Uterus (tissue), 4 donors: ENCODE data around the gene B4GALNT3. TPM values are rescaled to one million over a fixed set of nuclear protein-coding genes. Genes with fewer than 3 reads are reported as not detected.

Experiments used
- DNase-seq, 2 donors: peaks; one replicate each; pipeline ENCODE4 v3.0.0-alpha.2; 2019 to 2020
- H3K27ac ChIP-seq, 2 donors: fragments of 200-600 bp; sonication (generic); 1 replicate in 1 of 2; 2 replicates in 1 of 2; pipeline ENCODE4 v1.5.1; 2016 to 2018
- H3K27me3 ChIP-seq, 2 donors: fragments of 200-600 bp; sonication (generic); one replicate each; pipeline ENCODE4 v1.5.1; 2018 to 2019; ENCODE audit warnings: control low read depth in 1 of 2
- H3K36me3 ChIP-seq, 2 donors: fragments of 200-600 bp; sonication (generic); one replicate each; pipeline ENCODE4 v1.5.1; 2019; ENCODE audit warnings: control low read depth in 1 of 2
- H3K4me1 ChIP-seq, 2 donors: fragments of 200-600 bp; sonication (generic); one replicate each; pipeline ENCODE4 v1.5.1; 2018 to 2019; ENCODE audit warnings: control low read depth in 1 of 2
- H3K4me3 ChIP-seq, 2 donors: fragments of 200-600 bp; sonication (generic); 1 replicate in 1 of 2; 2 replicates in 1 of 2; pipeline ENCODE4 v1.5.1; 2018 to 2019; ENCODE audit warnings: mild to moderate bottlenecking in 1 of 2
- H3K9me3 ChIP-seq, 2 donors: fragments of 200-600 bp; sonication (generic); one replicate each; pipeline ENCODE4 v1.5.1; 2019; ENCODE audit warnings: control low read depth in 1 of 2
- POLR2A ChIP-seq, 2 donors: fragments of 450-650 bp; IDR thresholded peaks; one replicate each; pipeline ENCODE4 v1.6.1; 2016; ENCODE audit warnings: antibody characterized with exemption in 2 of 2, mild to moderate bottlenecking in 1 of 2, moderate library complexity in 1 of 2
- intact Hi-C: fragments of 100-400 bp; cut with DNase I; formaldehyde crosslinking; loops from one replicate; pipeline ENCODE4 v1.15.1; 2023; ENCODE audit warnings: low total_unique reads
- total RNA-seq, 4 donors: library from RNA; depleted of rRNA in 3 of 4; stranded (reverse); fragments of >200 nt in 3 of 4; gene quantifications; one replicate each; pipeline versions ENCODE4 v1.1.0 to v1.2.4, GENCODE V29; 2014 to 2023
- TF ChIP-seq, protein P1 (sequence below), 4 experiments: fragments of 200-600 bp in 2 of 4; fragments of 450-650 bp in 2 of 4; sonication (generic) in 2 of 4; IDR thresholded peaks; one replicate each; pipeline ENCODE4 v1.5.1; 2016 to 2019; ENCODE audit warnings: antibody characterized with exemption in 4 of 4, mild to moderate bottlenecking in 2 of 4, moderate library complexity in 1 of 4
- donor health status: DM: yes; HTN: yes; CAD: no.

B4GALNT3 gene
- total RNA-seq, 4 donors from 2014 or later: 2.2 to 29.2 (median 3.1) TPM

DNA sequence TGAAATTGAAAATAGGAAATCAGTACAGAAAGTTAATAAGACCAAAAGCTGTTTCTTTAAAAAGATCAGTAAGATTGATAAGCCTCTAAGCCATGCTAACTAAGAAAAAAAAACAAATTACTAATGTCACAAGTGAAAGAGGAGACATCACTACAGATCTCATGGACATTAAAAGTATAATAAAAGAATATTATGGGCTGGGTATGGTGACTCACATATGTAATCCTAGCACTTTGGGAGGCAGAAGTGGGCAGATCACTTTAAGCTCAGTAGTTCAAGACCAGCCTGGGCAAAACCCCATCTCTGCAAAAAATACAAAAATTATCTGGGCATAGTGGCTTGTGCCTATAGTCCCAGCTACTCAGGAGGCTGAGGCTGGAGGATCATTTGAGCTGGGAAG is 30.5 kb downstream of the B4GALNT3 start:
- H3K4me1 ChIP-seq: no peaks in the 10 kb centered on the region
- no peaks in the 10 kb centered on the region for H3K36me3 ChIP-seq
- H3K9me3 ChIP-seq: peaks cover 0 to 10% of the 10 kb centered on the region in 2 donors
- no peak overlapping the region for H3K27ac ChIP-seq
- no peak overlapping the region for H3K4me3 ChIP-seq
- no peaks in the 10 kb centered on the region for H3K27me3 ChIP-seq
- intact Hi-C loops: no loop called here
- TF ChIP-seq, protein P1, sequence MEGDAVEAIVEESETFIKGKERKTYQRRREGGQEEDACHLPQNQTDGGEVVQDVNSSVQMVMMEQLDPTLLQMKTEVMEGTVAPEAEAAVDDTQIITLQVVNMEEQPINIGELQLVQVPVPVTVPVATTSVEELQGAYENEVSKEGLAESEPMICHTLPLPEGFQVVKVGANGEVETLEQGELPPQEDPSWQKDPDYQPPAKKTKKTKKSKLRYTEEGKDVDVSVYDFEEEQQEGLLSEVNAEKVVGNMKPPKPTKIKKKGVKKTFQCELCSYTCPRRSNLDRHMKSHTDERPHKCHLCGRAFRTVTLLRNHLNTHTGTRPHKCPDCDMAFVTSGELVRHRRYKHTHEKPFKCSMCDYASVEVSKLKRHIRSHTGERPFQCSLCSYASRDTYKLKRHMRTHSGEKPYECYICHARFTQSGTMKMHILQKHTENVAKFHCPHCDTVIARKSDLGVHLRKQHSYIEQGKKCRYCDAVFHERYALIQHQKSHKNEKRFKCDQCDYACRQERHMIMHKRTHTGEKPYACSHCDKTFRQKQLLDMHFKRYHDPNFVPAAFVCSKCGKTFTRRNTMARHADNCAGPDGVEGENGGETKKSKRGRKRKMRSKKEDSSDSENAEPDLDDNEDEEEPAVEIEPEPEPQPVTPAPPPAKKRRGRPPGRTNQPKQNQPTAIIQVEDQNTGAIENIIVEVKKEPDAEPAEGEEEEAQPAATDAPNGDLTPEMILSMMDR (IDR thresholded peaks at IDR 0.05): no peak
- no peak for TF ChIP-seq POLR2A (IDR thresholded peaks at IDR 0.05)
- no peak for DNase-seq

DNA sequence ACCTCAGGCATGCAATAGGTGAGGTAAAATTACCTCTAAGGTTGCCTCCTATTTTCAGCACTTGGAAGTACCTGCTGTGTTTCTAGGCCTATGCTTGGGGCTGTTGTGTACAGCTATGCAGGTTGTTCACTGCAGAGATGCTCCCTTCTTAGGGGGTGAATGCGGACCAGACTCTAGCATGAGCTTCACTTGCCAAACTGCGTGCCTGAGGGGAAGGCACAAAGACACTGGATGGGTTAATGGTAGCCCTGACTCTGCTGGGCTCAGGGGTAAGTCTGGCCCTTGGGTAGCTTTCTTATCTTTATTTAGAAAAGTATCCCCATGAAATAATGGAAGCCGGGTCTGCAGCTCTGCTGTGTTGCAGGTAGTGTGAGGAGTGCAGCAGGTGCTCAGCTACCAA is 35.7 kb downstream of the B4GALNT3 start:
- intact Hi-C loops: no loop called here
- Histone ChIP-seq H3K4me3 (no peak overlapping the region), H3K4me1 (no peaks in the 10 kb centered on the region), H3K27ac (no peak overlapping the region), H3K36me3 (no peaks in the 10 kb centered on the region), H3K9me3 (peaks cover 0 to 3% of the 10 kb centered on the region in 2 donors), H3K27me3 (no peaks in the 10 kb centered on the region)
- no peak for DNase-seq
- no peak for TF ChIP-seq POLR2A (IDR thresholded peaks at IDR 0.05)
- TF ChIP-seq, protein P1 (IDR thresholded peaks at IDR 0.05): no peak

DNA sequence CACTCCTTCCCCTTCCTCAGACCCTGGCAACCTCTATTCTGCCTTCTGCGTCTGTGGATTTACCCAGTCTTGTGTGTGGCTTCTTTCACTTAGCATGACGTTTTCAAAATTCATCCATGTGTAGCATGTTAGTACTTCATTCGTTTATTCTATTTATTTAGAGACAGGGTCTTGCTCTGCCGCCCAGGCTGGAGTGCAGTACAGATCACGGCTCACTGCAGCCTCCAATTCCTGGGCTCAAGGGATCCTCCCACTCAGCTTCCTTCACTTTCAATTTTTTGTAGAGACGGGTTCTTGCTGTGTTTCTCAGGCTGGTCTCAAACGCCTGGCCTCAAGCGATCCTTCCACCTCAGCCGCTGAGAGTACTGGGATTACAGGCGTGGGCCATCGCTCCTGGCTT is 37.0 kb downstream of the B4GALNT3 start:
- no peak for DNase-seq
- intact Hi-C loops: no loop called here
- TF ChIP-seq POLR2A (IDR thresholded peaks at IDR 0.05): no peak
- TF ChIP-seq, protein P1 (IDR thresholded peaks at IDR 0.05): no peak
- Histone ChIP-seq H3K9me3 (no peaks in the 10 kb centered on the region), H3K4me3 (no peak overlapping the region), H3K4me1 (no peaks in the 10 kb centered on the region), H3K27ac (no peak overlapping the region), H3K36me3 (no peaks in the 10 kb centered on the region), H3K27me3 (no peaks in the 10 kb centered on the region)

DNA sequence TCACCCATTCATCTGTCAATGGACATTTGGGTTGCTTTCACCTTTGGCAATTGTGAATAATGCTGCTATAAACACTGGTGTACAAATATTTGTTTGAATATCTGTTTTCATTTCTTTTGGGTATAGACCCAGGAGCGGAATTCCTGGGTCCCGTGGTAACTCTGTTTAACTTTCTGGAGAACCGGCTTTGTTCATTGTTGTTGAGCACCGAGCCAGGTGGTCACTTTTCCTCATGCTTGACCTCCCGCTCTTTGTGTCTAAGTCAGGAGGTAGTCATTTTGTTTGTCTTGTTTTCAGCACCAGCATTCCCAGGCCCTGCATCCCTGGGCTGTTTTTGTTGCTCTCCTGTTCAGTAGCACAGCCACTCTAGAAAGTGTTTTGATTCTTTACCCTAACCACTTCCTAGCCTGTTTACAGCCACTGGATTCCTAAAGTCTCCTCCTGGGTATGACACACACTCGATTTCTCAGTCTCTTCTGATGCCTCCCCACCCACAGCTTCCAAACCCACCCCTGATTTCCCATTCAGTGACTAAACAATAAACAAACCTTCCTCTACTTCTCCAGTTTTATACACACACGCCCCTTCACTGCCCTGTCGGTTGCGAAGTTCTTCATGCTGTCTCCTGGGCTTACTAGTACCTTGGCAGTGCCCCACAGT is 37.9 kb downstream of the B4GALNT3 start:
- Histone ChIP-seq H3K27me3 (no peaks in the 10 kb centered on the region), H3K27ac (no peak overlapping the region), H3K9me3 (no peaks in the 10 kb centered on the region), H3K4me1 (no peaks in the 10 kb centered on the region), H3K4me3 (no peak overlapping the region), H3K36me3 (no peaks in the 10 kb centered on the region)
- intact Hi-C loops: no loop called here
- TF ChIP-seq POLR2A (IDR thresholded peaks at IDR 0.05): no peak
- TF ChIP-seq, protein P1 (IDR thresholded peaks at IDR 0.05): no peak
- no peak for DNase-seq

DNA sequence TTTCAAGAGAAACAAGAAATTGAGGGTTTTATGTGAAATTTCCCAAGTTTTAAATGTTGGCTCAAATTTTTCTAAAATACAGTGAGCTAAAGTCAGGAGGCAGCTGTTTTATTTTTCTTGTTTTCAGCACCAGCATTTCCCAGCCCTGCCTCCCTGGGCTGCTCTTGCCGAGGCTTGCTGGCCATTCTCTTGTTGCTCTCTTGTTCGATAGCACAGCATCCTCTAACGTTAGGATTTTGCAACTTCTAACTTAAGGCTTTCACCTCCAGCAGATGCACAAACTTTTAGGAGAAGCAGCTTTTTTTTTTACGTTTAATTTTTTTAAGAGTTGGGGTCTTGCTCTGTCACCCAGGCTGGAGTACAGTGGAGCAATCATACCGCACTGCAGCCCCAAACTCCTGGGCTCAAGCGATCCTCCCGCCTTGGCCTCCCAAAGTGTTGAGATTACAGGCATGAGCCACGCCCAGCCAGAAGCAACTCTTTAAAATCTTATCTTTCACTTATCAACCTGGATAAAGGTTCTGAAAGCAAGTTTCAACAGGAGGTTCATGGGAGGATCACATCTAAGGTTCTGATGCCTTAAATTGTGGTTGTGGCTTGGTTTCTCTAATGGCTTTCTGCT is 40.2 kb downstream of the B4GALNT3 start:
- no peak for DNase-seq
- Histone ChIP-seq H3K36me3 (no peaks in the 10 kb centered on the region), H3K27me3 (no peaks in the 10 kb centered on the region), H3K4me1 (no peaks in the 10 kb centered on the region), H3K27ac (no peak overlapping the region), H3K4me3 (no peak overlapping the region), H3K9me3 (no peaks in the 10 kb centered on the region)
- TF ChIP-seq, protein P1 (IDR thresholded peaks at IDR 0.05): peak in 2 of 4 experiments; percentile 11 to 31
- TF ChIP-seq POLR2A (IDR thresholded peaks at IDR 0.05): no peak
- intact Hi-C loops: no loop called here
